Heart left ventricle (tissue), 13 donors: Measurements from ENCODE around the gene TAOK2.
A peak's percentile ranks its signal among the peaks of the same experiment; 100 is the strongest.

Experiments
- CTCF ChIP-seq, 12 donors: fragments of 200-600 bp; sonication (generic) in 4 of 12; IDR thresholded peaks; one replicate each; pipeline versions ENCODE4 v1.5.0 to v1.8.0; 2018 to 2022; ENCODE audit warnings: antibody characterized with exemption in 12 of 12, mild to moderate bottlenecking in 5 of 12
- POLR2A ChIP-seq, 2 donors: fragments of 450-650 bp; IDR thresholded peaks; one replicate each; pipeline ENCODE4 v1.6.1; 2017; ENCODE audit warnings: antibody characterized with exemption in 2 of 2, mild to moderate bottlenecking in 2 of 2, moderate library complexity in 2 of 2
- donor health status: ischemic (EF 13 %, LVEDD 7.1; RV severe dilation, severe dysfunction).
- donor health status: DM: no; HTN: yes; CAD: no.
- donor health status: DM: no; HTN: no; CAD: no.
- donor health status: ischemic (EF 25% LVEDD 6.9; RV normal size, moderate dysfunction).
- donor health status: ischemic (EF 25% LVEDD 5.7; RV mildly dilated, moderate dysfunction).
- donor health status: ischemic (EF 35%, LVEDD 5.7; RV mildly dilated, moderate dysfunction).
- donor health status: nonischemic (EF 11% LVEDD 7.7; RV severe dilation, severe dysfunction).
- donor health status: DM: yes; HTN: yes; CAD: no.
- donor health status: PGD.
- donor health status: ischemic (EF 29% LVEDD 5.4; RV normal size, mild dysfunction).
- donor health status: nonischemic (EF 23%, LVEDD 6.1; RV moderate dilation, normal function).

GRCh38 chr16:30041841-30042240 is 68.2 kb downstream of the TAOK2 start:
- no peak for TF ChIP-seq POLR2A (IDR thresholded peaks at IDR 0.05)
- peak; percentile 25 to 59 (median 46) for TF ChIP-seq CTCF (IDR thresholded peaks at IDR 0.05)
